GM21515 (cell line): ENCODE results near the gene DCLK2.

ENCODE experiments used
- ATAC-seq: cut with Tn5 transposase; IDR thresholded peaks from one replicate; pipeline ENCODE4 v1.9.1; 2021; ENCODE audit not compliant: unreplicated experiment

Gene DCLK2

DNA sequence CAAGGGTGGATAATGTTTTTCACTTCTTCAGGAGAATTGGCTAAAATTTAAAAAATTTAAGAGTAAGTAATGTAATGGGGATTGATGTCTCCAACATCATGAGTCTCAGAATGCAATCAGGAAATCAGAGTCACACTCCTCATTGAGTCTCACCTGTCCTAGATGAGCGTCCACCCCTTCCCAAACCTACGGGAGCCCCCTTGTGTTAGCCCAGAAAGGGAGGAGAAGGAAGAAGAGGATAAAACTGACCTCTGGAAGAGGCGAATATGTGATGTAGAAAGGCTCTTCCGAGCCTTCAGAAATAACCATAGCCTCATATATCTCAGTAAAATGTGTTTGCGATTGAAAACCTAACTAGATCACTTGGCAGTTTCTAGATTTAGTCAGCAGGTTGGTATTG lies 157.1 kb downstream of the DCLK2 start:
- no peak for ATAC-seq

DNA sequence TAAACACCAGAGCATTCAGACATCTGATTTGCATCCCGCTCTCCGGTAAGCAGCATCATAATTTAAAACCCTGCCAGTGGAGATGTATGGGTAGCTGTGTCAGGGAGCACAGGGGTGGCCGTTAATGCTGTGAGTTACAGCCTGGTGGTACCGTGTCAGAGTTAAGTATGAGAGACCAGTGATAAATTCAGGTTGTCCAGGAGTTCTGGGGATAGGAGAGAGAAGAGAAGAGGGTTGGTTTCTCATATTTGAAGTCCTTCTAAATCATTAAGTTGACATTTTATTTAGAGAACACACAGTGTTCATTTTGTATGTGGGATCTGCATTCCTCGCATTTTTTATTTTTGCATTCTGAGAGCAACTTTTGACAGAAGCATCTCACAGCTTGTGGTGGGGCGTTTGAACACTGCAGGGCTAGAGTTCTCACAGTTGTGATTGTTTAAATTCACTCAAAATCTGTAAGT lies 157.6 kb downstream of the DCLK2 start:
- no peak for ATAC-seq

DNA sequence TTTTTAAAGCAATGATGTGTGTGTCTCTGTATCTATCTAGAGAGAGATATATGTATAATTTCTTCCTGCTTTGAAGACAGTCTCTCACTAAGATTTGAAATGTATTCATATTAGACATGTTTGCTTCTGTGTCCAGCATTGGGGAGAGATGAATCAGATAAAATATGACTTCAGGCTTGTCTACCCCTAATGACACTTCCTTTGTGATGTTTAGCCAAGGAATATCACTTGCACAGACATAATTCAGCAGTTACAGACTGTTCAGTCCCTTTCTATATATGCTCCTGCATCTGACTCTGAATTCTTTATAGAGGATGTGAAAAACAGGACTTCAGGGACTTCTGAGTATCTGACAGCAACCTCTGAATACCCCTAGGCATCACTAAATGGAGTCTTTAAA lies 158.4 kb downstream of the DCLK2 start:
- ATAC-seq, result no peak

DNA sequence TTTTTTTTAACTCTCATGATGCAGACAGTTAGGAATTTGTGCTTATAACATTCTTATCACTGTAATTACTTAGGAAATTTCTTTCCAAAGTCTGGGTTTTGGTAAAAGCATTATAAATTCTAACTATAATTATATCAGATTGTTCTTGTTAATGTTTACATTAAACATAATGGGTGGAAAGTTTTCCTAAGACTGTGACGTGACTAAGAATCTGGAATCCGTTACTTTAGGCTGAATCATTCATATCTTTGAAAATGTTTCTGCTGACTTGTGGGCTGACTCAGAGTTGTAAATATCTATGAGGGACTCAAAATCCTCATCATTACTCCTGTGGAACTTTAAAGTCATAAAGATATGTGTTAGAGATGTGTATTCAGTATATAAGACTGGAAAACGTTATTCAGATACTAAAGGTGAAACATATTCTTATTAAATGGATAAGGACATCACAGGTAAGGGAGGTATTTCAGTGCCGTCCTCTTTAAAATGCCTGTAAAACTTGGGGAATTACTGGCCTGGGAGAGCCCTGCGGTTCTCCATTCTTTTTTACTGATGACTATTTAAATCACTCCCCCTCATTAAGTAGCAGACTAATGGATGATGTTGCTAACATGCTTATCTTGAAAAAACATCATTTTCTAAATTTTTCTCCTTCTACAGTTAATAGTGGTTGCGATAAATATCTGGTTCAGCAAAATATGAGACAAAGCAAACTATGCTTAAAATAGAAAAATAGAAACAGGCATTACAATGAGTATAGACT lies 159.0 kb downstream of the DCLK2 start:
- ATAC-seq, result no peak

DNA sequence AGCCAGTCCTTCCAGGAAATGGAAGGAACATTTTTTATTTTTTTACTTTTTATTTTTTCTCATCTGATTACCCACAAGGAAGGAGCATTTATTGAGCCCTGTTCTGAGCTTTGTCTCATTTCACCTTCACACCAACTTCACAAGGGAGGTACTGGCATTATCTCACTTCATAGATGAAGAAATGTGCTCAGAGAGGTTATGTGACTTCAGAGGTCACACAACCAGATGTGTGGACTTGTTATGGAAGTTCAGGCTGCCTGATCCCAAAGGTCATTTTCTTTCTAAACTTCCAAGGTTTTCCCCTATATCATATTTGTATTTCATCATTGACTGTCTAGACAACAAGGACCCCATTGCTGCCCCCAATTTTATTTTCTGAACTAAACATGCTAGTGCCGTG lies 160.3 kb downstream of the DCLK2 start:
- no peak for ATAC-seq

DNA sequence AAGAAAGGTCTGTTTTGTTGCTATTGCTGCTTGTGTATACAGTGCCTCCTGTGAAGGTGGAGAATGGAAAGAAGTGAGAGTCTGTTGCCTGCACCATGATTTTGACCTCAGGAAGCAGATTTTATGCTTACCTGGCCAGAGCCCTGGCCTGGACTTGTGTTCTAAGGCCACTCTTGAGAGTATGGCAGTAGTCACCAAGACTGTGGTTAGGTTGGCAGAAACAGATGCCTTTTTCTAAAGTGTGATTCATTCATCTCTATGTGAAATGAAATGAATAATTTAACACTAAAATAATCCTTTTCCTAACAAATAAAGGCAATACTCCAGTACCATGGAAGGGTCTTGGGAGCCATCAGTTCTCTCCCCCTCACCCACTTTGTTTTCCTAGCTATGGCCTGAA lies 161.8 kb downstream of the DCLK2 start:
- ATAC-seq, result no peak

DNA sequence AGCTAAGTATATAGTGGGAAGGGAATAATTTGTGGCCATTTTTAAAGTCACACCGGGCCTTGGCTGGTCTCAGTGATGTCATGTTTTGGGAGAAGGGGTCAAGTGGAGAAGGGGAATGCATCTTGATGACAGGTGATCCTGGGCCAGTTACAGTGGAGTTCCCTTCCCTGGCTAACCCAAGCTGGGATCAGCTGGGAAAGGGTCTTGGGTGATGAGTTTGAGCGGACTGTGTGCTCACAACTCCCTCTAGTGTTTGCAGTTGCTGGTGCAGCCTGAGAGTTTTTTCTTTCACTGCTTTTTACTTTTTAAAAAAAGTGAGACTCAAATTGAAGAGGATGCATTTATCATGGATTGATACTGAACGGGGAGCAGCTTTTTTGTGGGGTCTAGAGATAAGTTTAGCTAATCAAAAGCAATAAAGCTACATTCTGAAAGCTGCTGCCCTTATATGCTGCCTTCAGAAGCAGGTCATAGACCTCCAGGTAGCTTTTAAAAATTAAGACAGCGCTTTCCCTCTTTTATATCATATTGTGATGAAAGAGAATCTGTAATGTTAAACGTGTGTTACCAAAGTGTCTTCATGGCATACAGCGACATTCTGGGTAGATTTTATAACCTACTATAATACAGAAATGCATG lies 164.7 kb downstream of the DCLK2 start:
- no peak for ATAC-seq

DNA sequence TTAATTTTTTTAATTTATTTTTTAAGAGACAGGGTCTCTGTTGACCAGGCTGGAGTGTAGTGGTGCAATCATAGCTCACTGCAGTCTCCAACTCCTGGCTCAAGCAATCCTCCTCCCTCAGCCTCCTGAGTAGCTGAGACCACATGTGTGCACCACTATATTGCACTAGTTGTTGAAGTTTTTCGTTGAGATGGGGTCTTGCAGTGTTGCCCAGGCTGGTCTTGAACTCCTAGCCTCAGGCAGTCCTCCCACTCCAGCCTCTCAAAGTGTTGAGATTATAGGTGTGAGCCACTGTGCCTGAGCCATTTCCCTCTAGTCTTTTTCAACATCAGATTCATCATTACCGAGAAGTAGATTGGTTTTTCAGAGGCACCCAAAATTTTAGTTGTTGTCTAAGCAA lies 165.7 kb downstream of the DCLK2 start:
- no peak for ATAC-seq

DNA sequence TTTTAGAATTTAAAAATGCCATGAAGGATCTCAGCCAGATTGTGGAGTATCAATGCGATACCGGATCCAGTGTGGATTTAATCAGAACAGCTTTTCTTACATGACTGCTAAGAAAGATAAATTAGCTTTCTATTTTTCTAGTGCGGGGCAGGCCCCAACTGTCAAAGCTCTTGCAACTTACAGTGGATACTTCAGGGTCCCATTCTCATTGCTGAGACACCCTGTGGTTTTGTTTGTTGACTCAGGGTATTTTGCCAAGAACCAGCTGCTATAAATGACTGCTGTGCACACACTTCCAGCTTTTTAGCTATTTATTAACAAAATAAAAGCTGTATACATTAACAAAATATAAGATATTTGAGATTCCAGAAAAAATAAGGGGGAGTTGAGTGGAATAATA lies 166.4 kb downstream of the DCLK2 start:
- ATAC-seq, result no peak

DNA sequence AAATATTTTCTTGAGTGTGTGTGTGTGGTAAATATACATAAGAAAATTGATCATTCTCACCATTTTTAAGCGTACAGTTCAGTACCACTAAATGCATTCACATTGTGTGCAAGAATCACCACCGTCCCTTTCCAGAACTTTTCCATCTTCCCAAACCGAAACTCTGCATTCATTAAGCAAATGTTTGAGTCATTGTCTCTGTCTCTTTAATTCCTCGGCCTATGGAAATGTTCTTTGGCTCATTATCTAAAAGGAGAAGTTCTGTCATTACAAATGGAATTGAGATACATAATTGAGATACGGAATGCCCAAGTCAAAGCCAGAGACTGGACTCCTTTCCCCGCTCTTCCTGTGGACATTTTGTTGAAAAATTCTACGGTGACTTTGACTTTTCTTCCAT lies 168.9 kb downstream of the DCLK2 start:
- no peak for ATAC-seq

DNA sequence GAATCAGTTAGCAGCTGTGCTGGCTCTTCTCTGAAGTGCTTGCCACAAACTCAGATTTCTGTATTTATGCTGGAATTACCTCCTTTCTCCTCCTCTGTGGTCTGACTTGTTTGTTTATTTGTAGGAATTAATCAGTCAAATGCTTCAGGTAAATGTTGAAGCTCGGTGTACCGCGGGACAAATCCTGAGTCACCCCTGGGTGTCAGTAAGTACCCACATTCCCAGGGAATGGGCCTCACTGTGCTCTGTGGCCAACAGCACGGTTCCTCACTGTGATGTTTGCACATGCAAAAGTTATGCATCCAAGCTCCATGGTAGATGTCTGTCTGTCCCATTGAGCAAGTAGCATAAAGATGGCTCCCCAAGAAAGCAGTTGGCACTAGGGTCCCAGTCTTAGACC lies 169.9 kb downstream of the DCLK2 start:
- ATAC-seq, result no peak

DNA sequence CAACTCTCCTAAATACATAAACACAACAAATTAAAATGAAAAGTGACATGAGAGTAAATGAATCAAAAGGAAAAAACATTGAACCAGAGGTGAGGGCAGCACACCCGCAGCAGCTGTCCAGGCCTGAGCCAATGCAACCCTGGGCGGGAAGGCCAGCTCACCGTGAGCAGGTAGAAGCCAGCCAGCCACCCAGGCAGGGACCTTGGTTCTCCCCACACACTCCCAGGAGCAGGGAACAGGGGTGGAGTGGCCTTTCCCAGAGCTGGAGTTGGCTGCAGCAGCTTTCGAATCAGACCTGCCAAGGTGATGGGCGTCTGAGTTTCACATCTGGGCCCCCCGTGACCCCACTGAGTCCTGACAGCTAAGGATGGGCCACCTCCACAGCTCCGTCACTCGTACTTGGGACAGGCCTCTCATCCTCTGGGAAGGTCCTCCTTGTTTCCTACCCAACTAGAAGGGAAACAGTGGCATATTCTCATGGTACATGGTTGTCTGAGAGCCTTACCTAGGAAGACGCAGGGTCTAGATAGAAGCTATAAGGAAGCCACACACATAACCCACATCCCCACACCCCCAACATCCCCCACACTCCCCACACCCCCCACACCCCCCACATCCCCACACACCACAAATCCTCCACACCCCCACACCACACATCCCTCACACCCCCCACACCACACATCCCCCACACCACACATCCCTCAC lies 172.2 kb downstream of the DCLK2 start:
- no peak for ATAC-seq

DNA sequence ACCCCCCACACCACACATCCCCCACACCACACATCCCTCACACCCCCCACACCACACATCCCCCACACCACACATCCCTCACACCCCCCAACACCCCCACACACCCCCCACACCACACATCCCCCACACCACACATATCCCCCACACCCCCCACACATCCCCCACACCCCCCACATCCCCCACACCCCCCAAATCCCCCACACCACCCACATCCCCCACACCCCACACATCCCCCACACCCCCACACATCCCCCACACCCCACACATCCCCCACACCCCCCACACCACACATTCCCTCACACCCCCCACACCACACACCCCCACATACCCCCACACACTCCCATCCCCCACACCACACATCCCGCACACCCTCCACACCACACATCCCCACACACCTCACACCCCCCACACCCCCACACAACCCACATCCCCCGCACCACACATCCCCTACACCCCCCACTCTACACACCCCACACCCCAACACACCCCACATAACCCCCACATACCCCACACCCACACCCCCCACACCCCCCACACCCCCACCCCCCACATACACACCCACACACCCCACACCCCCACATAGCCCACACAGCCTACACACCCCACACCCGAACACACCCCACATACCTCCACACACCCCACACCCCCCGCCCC lies 172.9 kb downstream of the DCLK2 start:
- no peak for ATAC-seq

DNA sequence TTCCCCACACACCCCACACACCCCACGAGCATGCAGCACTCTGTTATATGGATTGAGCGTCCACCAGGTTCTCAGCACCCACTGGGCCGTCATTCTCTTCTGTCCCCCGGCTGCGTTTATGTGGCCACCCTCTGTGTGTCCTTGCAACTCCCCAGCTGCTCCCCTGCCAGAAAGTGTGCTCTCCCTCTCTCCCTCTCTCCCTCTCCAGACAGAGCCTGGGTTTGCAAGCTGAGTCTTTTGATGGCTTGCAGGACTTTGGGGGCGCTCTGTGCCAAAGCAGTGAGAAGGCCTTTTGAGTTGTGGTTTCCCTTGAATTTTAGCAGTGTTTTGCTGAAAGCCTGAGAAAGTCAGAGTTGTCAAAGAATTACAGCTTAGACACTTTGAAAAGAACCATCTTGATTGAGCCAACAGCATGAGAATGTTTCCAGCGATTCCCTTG lies 173.5 kb downstream of the DCLK2 start:
- ATAC-seq, result no peak

DNA sequence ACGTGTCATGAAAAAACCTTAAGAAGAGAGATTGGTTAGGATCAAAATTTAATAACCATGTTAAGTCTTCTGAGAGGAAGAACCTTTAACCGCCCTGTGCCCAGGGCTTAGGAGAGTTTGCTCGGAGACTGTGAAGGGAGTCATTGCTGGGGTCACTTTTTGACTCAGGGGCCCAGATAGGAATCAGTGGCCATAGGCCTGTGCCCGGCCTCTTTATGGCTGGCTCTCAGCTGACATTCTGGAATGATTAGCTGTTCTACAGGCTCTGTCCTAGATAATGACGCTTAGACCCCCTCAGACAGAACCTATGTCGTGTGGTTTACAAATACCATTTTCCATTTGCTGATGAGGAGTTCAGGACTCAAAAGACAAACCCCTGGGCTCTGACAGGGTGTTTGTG lies 174.1 kb downstream of the DCLK2 start:
- no peak for ATAC-seq

DNA sequence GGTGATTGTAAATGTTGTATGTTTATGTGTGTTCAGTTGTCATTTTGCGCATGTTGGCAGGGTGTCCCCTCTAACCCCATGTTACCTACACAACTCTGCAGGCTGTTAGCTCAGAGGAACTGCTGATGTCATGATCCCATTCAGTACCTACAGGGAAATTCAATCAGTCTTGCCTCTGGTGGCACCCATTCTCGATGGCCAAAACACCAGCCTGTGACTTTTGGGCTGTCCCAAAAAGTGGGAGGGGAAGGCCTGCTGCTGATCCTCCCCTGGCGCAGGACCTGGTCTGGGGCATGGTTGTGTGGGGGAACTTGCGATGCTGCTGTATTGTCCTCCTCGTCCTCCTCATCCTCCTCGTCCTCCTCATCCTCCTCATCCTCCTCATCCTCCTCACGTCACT lies 174.5 kb downstream of the DCLK2 start:
- no peak for ATAC-seq

DNA sequence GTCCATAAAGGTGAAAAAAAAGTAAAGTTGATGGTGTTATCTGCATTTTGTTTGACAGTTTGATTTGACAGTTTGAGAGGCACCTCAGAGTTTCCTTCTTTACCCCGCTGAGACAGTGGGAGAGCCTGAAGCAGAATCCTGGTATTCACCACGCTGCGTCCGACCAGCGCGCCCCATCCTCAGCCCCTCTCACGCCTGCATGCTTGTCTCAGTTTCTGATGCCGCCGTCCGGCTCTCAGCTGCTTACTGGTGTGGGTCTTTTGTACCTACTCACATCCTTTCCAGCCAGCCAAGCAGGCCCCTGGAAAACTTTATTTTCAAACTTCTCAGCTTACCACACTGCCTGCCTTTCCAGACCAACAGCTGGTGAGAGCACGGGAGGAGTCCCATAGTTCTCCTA lies 175.2 kb downstream of the DCLK2 start:
- no peak for ATAC-seq

DNA sequence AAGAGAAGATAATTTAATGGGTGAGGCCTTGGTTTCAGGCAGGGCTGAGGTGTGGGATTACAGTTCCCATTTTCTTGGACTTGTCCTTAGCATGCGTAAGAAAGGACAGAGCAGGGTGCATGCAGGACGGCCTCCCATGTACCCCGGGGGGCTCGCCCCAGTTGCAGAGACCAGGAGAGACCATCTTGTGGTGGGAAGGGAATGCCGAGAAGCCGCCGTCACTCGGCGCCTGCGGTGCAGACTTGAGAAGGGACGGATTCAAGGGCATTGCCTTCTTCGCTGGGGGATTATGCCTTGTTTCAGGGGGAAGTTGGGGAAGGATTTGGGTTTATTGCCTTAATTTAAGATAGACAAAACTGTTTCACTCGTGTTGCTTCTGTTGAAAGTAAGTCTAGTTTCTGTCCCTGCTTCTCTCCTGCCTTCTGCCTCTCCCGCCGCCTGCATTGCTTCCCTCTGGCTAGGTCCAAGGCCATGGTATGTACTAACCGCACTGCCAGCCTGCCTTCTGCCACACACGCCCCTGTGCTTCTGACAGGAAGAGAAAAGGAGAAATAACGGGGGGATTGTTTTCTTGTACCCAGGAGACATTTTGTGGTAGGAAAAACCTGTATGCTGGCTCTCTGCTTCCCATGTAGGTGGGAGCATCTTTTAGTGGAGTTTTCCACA lies 175.9 kb downstream of the DCLK2 start:
- ATAC-seq, result no peak

DNA sequence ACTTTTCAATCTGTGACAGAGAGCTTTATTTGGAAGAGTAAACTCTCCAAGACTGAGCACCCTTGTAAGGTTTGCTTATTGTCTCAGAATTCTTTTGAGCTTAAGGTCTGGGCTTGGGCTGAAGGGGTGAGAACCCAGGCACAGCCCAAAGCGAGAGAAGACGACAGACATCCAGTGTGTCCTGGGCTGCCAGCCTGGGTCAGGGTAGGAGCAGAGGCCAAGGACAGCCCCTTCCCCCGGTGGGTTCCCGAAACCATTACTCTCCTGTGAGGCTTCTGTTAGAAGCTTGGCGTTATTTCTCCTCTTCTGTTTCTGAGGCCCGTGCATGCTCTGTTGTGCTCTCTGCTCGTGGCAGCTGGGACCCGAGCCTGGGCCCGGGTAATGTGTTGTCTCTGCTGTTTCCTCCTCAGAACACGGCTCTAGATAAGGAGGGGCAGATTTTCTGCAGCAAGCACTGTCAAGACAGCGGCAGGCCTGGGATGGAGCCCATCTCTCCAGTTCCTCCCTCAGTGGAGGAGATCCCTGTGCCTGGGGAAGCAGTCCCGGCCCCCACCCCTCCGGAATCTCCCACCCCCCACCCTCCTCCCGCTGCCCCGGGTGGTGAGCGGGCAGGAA lies 177.5 kb downstream of the DCLK2 start:
- ATAC-seq, result no peak

DNA sequence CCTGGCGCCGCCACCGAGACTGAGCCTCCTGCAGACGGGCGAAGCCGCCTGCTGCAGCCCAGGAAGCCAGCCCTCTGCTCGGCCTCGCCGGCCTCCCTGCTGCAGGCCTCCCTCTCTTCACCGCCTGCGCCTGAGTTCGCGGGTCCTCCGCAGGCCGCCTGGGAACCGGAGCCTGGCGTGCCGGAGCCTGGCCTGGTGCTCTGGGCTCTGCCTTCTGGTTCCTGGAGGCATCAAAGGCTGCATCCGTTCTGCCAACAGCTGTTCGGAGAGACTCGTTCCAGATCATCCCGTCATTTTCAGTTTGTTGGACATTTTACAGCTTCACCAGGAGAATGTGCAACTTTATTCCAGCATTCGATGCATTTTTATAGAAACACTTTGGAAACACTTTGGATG lies 178.0 kb downstream of the DCLK2 start:
- ATAC-seq, result no peak
